Cardiac muscle cell (in vitro differentiated cells and primary cell): ENCODE results near the gene VANGL1. TPM values are rescaled to one million over a fixed set of nuclear protein-coding genes. Genes with fewer than 3 reads are reported as not detected.
A peak's percentile ranks its signal among the peaks of the same experiment; 100 is the strongest.
"Not testable (repeated sequence)": the region's sequence is repeated elsewhere in the genome, so short reads cannot be mapped to it uniquely, and the experiment has no call there.

Source experiments
- DNase-seq, 2 donors: peaks; one replicate each; pipeline versions ENCODE4 v3.0.0 to v3.0.0-alpha.2; 2010 to 2017; ENCODE audit warnings: low read depth in 1 of 2, low spot score in 1 of 2
- H3K27ac ChIP-seq: fragments of 200-600 bp; sonication (generic); 2 replicates; pipeline ENCODE4 v1.5.1; 2016
- H3K27me3 ChIP-seq: fragments of 200-600 bp; sonication (generic); 2 replicates; pipeline ENCODE4 v1.6.0; 2016; ENCODE audit warnings: control low read depth
- H3K36me3 ChIP-seq: fragments of 200-600 bp; sonication (generic); 2 replicates; pipeline ENCODE4 v1.5.1; 2016; ENCODE audit warnings: control low read depth
- H3K4me1 ChIP-seq: fragments of 200-600 bp; sonication (generic); 2 replicates; pipeline ENCODE4 v1.8.1; 2017; ENCODE audit warnings: low read depth, mild to moderate bottlenecking, mixed run types
- H3K4me3 ChIP-seq: fragments of 200-600 bp; sonication (generic); 2 replicates; pipeline ENCODE4 v1.5.1; 2016; ENCODE audit warnings: mild to moderate bottlenecking
- H3K9me3 ChIP-seq: fragments of 200-600 bp; sonication (generic); 2 replicates; pipeline ENCODE4 v1.5.1; 2017; ENCODE audit warnings: low read depth, mild to moderate bottlenecking, control low read depth
- CTCF ChIP-seq: IDR thresholded peaks from 2 replicates; pipeline ENCODE4 v1.5.1; 2012; ENCODE audit warnings: low read depth, mild to moderate bottlenecking, low read length
- polyA plus RNA-seq: library from polyadenylated mRNA; unstranded; fragments of >200 nt; fragmentation: Nextera tagmentation; extraction: Ambion mirVana; gene quantifications from 2 replicates; pipeline ENCODE4 v1.2.1, GENCODE V29; 2016
- total RNA-seq: library from RNA; depleted of rRNA; stranded (reverse); fragments of >200 nt; gene quantifications from 2 replicates; pipeline ENCODE4 v1.2.3, GENCODE V29; 2016

VANGL1 gene
- total and polyA plus RNA-seq, 2 experiments from 2014 or later = 10.5 to 10.9 TPM

- DNase-seq = no peak
- H3K27ac ChIP-seq = no peak overlapping the region
- no peaks in the 10 kb centered on the region for H3K9me3 ChIP-seq
- no peak for TF ChIP-seq CTCF
- H3K4me1 ChIP-seq = no peaks in the 10 kb centered on the region
- no peak overlapping the region for H3K4me3 ChIP-seq
- no peaks in the 10 kb centered on the region for H3K27me3 ChIP-seq
- no peaks in the 10 kb centered on the region for H3K36me3 ChIP-seq
These were observed 21.3 kb upstream of the VANGL1 start for GRCh38 chr1:115620453-115620852.

GRCh38 chr1:115620950-115621349, 20.8 kb upstream of the VANGL1 start:
- Histone ChIP-seq H3K4me1 (no peaks in the 10 kb centered on the region), H3K9me3 (no peaks in the 10 kb centered on the region), H3K27me3 (no peaks in the 10 kb centered on the region), H3K4me3 (no peak overlapping the region), H3K36me3 (no peaks in the 10 kb centered on the region), H3K27ac (no peak overlapping the region)
- TF ChIP-seq CTCF = no peak
- DNase-seq = no peak

- H3K36me3 ChIP-seq = no peaks in the 10 kb centered on the region
- peak; percentile 8 to 17 for DNase-seq
- no peaks in the 10 kb centered on the region for H3K9me3 ChIP-seq
- no peaks in the 10 kb centered on the region for H3K27me3 ChIP-seq
- no peak overlapping the region for H3K27ac ChIP-seq
- TF ChIP-seq CTCF = no peak
- H3K4me3 ChIP-seq = no peak overlapping the region
- no peaks in the 10 kb centered on the region for H3K4me1 ChIP-seq
These were observed 16.9 kb upstream of the VANGL1 start for GRCh38 chr1:115624859-115625258.

- no peaks in the 10 kb centered on the region for H3K36me3 ChIP-seq
- no peaks in the 10 kb centered on the region for H3K27me3 ChIP-seq
- no peaks in the 10 kb centered on the region for H3K4me1 ChIP-seq
- no peak for DNase-seq
- no peaks in the 10 kb centered on the region for H3K9me3 ChIP-seq
- no peak overlapping the region for H3K27ac ChIP-seq
- TF ChIP-seq CTCF = no peak
- no peak overlapping the region for H3K4me3 ChIP-seq
These were observed 11.4 kb upstream of the VANGL1 start for GRCh38 chr1:115630342-115630741.

GRCh38 chr1:115632251-115633026, 9.3 kb upstream of the VANGL1 start:
- TF ChIP-seq CTCF = no peak
- no peaks in the 10 kb centered on the region for H3K36me3 ChIP-seq
- H3K9me3 ChIP-seq = no peaks in the 10 kb centered on the region
- no peak overlapping the region for H3K27ac ChIP-seq
- no peaks in the 10 kb centered on the region for H3K27me3 ChIP-seq
- H3K4me3 ChIP-seq = no peak overlapping the region
- H3K4me1 ChIP-seq = no peaks in the 10 kb centered on the region
- DNase-seq = no peak

- H3K27ac ChIP-seq, DNase-seq, H3K4me1 ChIP-seq, H3K9me3 ChIP-seq, H3K4me3 ChIP-seq, H3K27me3 ChIP-seq, H3K36me3 ChIP-seq: not testable (repeated sequence)
These were observed 8.2 kb upstream of the VANGL1 start for GRCh38 chr1:115633606-115634005.

- H3K4me3 ChIP-seq, H3K36me3 ChIP-seq, DNase-seq, H3K27ac ChIP-seq, H3K9me3 ChIP-seq, H3K27me3 ChIP-seq, H3K4me1 ChIP-seq: not testable (repeated sequence)
These were observed 4.5 kb upstream of the VANGL1 start for GRCh38 chr1:115637247-115637646.
